C4-2B (cell line): ENCODE data around the gene ZBTB40.

ENCODE experiments used
- ZFX ChIP-seq: fragments of 450-650 bp; IDR thresholded peaks from 2 replicates; pipeline ENCODE4 v1.6.1; 2017
- TF ChIP-seq, protein P1 (sequence below): fragments of 450-650 bp; conservative IDR thresholded peaks from 2 replicates; pipeline ENCODE4 v1.5.1; 2017; ENCODE audit warnings: mild to moderate bottlenecking

DNA sequence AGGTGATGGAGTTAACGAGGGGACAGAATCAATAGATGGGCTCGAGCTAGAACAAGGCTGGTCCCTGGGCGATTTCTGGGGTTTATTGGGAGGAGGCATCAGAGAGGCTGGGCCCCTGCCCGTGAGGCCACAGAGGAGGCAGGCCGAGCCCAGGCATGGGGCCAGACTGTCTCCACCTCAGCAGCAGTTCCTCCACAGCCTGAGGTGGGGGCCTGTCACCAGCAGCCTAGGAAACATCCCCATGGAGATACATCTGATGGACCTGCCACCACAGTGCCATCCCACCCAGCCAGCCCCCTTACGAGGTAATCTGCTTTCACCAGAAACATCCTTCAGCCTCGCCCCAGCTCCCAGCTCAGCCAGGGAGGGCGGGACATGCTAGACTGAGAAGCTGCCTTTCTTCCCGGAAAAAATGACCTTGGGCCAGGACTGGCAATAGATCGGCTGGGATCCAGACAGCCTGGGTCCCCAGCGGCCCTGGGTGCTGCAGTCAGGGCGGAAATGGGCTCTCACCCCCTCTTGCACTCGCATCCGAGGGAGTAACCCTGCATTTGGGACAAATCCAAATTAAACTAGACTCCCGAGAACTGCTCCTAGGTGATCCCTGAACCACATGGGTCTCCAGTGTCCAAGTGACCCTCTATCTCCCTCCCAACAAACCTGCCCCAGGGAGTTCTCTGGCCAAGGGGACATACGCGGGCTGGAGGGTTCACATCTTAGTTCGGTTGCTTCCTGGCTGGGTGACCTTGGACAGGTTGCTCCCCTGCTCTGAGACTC, 101.6 kb downstream of the ZBTB40 start:
- TF ChIP-seq, protein P1, sequence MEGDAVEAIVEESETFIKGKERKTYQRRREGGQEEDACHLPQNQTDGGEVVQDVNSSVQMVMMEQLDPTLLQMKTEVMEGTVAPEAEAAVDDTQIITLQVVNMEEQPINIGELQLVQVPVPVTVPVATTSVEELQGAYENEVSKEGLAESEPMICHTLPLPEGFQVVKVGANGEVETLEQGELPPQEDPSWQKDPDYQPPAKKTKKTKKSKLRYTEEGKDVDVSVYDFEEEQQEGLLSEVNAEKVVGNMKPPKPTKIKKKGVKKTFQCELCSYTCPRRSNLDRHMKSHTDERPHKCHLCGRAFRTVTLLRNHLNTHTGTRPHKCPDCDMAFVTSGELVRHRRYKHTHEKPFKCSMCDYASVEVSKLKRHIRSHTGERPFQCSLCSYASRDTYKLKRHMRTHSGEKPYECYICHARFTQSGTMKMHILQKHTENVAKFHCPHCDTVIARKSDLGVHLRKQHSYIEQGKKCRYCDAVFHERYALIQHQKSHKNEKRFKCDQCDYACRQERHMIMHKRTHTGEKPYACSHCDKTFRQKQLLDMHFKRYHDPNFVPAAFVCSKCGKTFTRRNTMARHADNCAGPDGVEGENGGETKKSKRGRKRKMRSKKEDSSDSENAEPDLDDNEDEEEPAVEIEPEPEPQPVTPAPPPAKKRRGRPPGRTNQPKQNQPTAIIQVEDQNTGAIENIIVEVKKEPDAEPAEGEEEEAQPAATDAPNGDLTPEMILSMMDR: no peak
- TF ChIP-seq ZFX: no peak
